ENCODE data around the gene ELP4. TPM values are rescaled to one million over a fixed set of nuclear protein-coding genes. Genes with fewer than 3 reads are reported as not detected.

ELP4 gene
- total and polyA plus RNA-seq, 8 donors, result 15.5 to 26.0 (median 21.9) TPM

- DNase-seq (no peak), ATAC-seq (no peak)
- H3K4me3 ChIP-seq, result no peak overlapping the region
- intact Hi-C loops (cut with DNase I), result no loop called here
- no peaks in the 10 kb centered on the region for H3K4me1 ChIP-seq
- TF ChIP-seq CTCF (IDR thresholded peaks at IDR 0.05), result no peak
- no peaks in the 10 kb centered on the region for H3K36me3 ChIP-seq
- peaks cover 28 to 63% of the 10 kb centered on the region in 2 donors for H3K27me3 ChIP-seq
- H3K9me3 ChIP-seq, result no peaks in the 10 kb centered on the region
- no peak overlapping the region for H3K27ac ChIP-seq
These were observed 282.9 kb downstream of the ELP4 start for GRCh38 chr11:31792456-31792855.

GRCh38 chr11:31793264-31793663 is 283.7 kb downstream of the ELP4 start:
- Histone ChIP-seq H3K4me3 (no peak overlapping the region), H3K9me3 (no peaks in the 10 kb centered on the region), H3K27ac (no peak overlapping the region), H3K27me3 (peaks cover 36 to 71% of the 10 kb centered on the region in 2 donors), H3K4me1 (no peaks in the 10 kb centered on the region), H3K36me3 (no peaks in the 10 kb centered on the region)
- no peak for TF ChIP-seq CTCF (IDR thresholded peaks at IDR 0.05)
- ATAC-seq (no peak), DNase-seq (no peak)
- intact Hi-C loops (cut with DNase I), result no loop called here

GRCh38 chr11:31794548-31794947 is 285.0 kb downstream of the ELP4 start:
- Histone ChIP-seq H3K4me3 (no peak overlapping the region), H3K4me1 (no peaks in the 10 kb centered on the region), H3K27me3 (peaks cover 49 to 84% of the 10 kb centered on the region in 2 donors), H3K9me3 (no peaks in the 10 kb centered on the region), H3K27ac (no peak overlapping the region), H3K36me3 (no peaks in the 10 kb centered on the region)
- no peak for ATAC-seq
- TF ChIP-seq CTCF (IDR thresholded peaks at IDR 0.05), result no peak
- intact Hi-C loops (cut with DNase I), result no loop called here
- no peak for DNase-seq

- TF ChIP-seq CTCF (IDR thresholded peaks at IDR 0.05), result no peak
- Histone ChIP-seq H3K4me1 (no peaks in the 10 kb centered on the region), H3K27me3 (peaks cover 63 to 88% of the 10 kb centered on the region in 2 donors), H3K9me3 (no peaks in the 10 kb centered on the region), H3K4me3 (no peak overlapping the region), H3K27ac (no peak overlapping the region), H3K36me3 (no peaks in the 10 kb centered on the region)
- intact Hi-C loops (cut with DNase I), result no loop called here
- ATAC-seq (no peak), DNase-seq (no peak)
These were observed 286.3 kb downstream of the ELP4 start for GRCh38 chr11:31795706-31796498.

- ATAC-seq, result no peak
- Histone ChIP-seq H3K4me1 (no peaks in the 10 kb centered on the region), H3K4me3 (no peak overlapping the region), H3K27ac (no peak overlapping the region), H3K27me3 (peaks cover 70 to 95% of the 10 kb centered on the region in 2 donors), H3K36me3 (no peaks in the 10 kb centered on the region), H3K9me3 (no peaks in the 10 kb centered on the region)
- no peak for DNase-seq
- TF ChIP-seq CTCF (IDR thresholded peaks at IDR 0.05), result no peak
- intact Hi-C loops (cut with DNase I), result no loop called here
These were observed 287.1 kb downstream of the ELP4 start for GRCh38 chr11:31796499-31797189.
